GM18511 (cell line): ENCODE results near the gene PLXNA2.

Experiments used
- ATAC-seq: cut with Tn5 transposase; IDR thresholded peaks from one replicate; pipeline ENCODE4 v1.9.1; 2021; ENCODE audit warnings: mild to moderate bottlenecking, moderate library complexity; ENCODE audit not compliant: unreplicated experiment

PLXNA2 gene

DNA sequence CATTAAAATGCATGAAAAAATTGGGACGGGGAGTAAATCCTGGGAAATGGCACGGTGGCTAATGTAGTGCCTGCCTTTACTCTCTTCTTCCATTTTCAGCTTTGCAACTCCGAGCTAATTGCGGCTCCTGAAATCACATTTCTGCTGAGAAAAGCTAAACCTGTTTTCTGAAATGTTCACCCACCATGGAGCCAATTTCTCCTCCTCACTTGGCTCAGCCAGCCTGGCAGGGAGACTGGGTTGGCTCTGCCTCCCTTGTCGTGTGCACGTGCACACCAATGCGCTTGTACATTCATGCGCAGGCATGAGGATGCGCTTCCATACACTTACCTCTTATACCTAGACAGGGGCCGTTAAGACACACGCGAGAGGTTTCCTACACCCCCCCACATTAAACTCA lies 165.4 kb downstream of the PLXNA2 start:
- no peak for ATAC-seq

DNA sequence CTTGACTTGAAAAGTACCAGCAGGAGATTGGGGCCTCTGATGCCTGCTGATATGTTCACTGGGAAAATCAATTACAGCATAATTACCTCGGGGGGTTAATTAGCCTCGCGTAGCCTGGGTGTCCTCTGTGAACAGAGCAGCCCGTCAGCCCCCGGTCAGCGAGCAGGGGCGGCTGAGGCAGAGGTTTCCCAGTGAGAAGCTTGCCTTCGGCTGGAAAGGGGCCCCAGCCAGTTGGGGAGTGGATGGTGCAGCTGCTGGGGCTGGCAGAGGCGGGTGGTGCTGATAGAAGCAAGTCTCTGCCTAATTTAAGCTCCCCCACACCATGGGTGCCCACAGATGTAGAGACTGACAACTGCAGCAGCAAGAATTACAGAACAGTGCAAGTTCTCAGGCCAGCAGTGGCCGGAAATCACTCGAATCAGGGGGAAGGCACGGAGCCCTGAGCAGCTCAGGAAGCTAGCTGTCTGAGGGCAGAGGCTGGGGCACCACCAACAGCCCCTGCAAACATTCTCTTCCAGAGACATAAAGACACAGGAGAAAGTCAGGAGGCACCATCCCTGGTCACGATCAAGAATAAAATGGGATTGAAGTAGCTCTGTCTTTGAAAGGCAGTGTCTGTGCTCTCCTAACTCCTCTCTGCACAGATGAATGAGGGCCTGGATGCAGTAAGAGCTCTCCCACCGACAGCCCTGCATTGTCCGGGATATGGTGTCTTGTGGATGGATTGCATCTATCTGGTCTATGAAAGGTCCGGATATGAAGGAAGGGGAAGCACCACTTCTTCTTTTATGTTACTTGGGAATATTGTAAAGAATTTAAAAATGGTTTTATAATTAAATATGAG lies 166.7 kb downstream of the PLXNA2 start:
- no peak for ATAC-seq

GRCh38 chr1:208074353-208074752 lies 169.8 kb downstream of the PLXNA2 start:
- ATAC-seq, result no peak

DNA sequence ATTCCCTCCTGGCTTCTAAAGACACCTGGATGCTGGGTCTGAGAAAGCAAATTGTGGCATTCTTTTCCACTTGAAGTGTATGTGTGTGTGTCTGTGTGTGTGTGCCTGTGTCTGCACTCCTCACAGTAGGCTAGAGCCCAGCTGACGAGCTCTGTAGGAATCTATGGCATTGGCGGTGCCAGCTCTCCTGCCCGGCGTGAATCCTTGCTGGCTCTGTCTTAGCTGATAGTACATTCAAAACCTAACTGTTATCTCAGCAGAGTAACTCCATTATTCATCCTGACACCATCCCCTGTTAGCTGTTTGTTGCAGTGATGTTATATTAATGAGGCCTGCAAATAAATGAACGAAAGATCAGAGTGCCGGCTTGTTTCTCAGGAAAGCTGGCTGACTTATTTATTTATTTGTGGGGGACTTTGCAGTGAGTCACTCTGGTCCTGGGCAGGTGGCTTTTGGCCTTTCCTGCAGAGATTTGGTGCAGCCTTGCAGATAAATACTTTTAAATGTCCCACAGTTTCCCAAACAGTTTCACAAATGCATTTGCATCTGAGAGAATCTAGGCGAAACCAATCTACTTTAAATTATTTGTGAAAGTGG lies 172.7 kb downstream of the PLXNA2 start:
- no peak for ATAC-seq

DNA sequence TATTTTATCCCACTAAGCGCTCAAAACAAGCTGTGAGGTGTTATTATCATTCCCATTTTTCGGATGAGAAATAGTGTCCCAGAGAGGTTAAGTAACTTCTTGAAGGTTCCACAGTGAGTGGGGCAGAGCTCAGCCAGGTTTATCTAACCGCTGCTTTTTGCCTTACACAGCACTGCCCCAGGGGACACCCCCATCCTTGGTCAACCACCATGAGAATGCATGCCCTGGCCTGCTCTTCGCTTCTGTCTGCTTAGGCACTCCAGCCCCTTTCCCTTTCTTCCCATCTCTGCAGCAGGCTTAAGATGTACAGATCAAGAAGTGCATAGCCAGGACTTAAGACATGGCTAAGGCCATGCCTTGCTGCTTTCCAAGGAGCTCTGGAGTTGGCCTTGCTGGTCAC lies 174.3 kb downstream of the PLXNA2 start:
- ATAC-seq, result no peak

- ATAC-seq, result no peak
Measured at GRCh38 chr1:208069317-208069716, 174.9 kb downstream of the PLXNA2 start.

- ATAC-seq, result no peak
Measured at GRCh38 chr1:208068908-208069307, 175.3 kb downstream of the PLXNA2 start.

GRCh38 chr1:208068407-208068806 lies 175.8 kb downstream of the PLXNA2 start:
- no peak for ATAC-seq

DNA sequence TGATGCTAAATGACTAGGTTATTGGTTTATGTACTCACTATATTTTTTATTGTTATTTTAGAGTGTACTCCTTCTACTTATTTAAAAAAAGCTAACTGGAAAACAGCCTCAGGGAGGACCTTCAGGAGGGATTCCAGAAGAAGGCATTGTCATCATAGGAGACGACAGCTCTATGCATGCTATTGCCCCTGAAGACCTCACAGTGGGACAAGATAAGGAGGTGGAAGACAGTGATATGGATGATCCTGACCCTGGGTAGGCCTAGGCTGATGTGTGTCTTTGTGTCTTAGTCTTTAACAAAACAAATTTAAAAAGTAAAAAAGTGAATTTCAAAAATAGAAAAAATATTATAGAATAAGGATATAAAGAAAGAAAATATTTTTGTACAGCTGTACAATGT lies 177.6 kb downstream of the PLXNA2 start:
- no peak for ATAC-seq

- no peak for ATAC-seq
Measured at GRCh38 chr1:208065862-208066261, 178.3 kb downstream of the PLXNA2 start.

DNA sequence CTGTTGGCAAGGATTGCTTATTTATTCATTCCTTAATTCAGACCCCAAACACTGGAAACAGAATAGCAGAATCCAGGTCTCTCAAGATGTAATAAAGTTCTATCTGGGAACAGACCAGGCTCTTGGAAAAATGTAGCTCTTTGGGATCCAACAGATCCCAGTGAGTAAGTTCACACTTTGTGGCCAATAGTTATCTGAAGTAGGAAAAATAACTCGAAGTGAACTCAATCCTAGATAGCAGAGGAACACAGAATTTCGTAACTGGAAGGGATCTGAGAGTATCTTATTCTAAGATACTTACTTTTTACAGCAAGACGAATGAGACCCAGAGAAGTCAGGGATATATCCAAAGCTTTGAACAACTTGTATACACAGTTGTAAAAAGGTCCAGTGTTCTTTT lies 182.6 kb downstream of the PLXNA2 start:
- ATAC-seq, result no peak

DNA sequence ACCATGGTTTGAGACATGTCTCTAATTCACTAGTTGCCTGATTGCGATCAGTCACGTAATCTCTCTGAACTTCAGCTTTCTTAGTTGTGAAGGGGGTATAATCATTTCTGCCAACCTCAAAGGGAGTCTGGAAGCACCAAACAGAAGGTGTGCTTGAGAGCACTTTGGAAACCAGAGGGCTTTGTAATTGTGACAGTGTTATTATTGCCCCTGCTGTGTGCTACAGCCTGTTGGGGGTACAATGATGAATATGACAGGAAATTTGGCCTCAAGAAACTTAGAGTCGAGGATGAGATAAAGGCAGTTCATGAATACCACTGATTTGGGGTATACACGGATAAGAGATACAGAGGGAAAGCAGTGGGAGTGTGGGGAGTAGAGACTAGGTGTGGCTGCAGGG lies 183.1 kb downstream of the PLXNA2 start:
- ATAC-seq, result no peak

- ATAC-seq, result no peak
Measured at GRCh38 chr1:208060215-208060869, 183.8 kb downstream of the PLXNA2 start.

GRCh38 chr1:208059409-208060001 lies 184.7 kb downstream of the PLXNA2 start:
- ATAC-seq, result no peak

DNA sequence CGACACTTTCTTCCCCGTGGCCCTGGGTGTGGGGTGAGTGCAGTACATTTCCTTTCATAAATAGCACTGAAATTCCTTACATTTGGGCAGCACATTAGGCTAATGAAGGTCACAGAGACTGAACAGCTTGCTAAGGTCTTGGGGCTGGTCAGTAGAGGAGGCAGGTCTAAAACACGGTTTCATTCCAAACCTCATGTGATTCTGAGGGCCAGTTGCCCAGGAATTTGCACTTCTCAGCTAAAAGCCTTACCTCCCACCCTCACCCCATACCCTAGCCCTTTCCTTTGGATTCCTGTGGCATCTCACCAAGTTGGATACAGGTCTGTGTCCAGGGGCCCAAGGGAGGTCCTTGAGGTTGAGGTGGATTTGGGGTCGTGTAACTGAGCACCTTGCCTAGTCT lies 185.4 kb downstream of the PLXNA2 start:
- no peak for ATAC-seq

- ATAC-seq, result no peak
Measured at GRCh38 chr1:208058267-208058666, 185.9 kb downstream of the PLXNA2 start.

DNA sequence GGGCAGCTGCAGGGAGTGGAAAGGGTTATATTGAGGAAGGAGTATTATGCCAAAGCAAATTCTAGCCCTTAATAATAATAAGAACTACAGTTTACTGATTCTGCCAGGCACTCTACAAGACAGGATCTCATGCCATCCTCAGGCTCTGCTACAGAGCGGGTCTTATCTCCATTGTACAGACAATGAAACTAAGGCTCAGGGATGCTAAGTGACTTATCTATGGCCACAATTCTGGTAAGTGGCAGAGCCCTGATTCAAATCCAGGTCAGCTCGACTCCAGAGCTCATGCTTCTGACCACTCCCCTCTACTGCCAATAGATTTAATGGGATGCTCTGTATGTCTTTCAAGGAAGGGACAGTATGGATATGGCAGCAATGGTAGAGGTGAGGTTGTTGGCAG lies 187.1 kb downstream of the PLXNA2 start:
- no peak for ATAC-seq

GRCh38 chr1:208055535-208055934 lies 188.6 kb downstream of the PLXNA2 start:
- ATAC-seq, result no peak

GRCh38 chr1:208054911-208055379 lies 189.2 kb downstream of the PLXNA2 start:
- ATAC-seq, result no peak

GRCh38 chr1:208054485-208054884 lies 189.7 kb downstream of the PLXNA2 start:
- no peak for ATAC-seq

DNA sequence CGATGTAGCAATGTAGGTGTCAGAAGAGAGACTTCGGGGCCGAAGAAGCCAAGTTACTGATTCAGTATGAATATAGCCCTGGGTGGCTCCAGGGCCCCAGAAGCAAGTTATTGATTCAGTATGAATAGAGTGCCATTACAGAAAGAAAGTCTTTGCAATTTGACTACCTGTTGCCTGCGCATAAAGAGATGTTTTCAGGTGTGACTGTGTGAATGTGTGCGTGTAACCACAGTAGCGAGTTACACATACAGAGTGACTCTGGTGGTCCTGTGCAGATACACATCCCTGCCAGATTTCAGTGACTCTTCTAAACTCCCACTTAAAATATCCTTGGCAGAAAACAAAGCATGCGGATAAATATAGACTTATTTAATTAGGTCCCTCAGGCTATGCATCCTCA lies 190.5 kb downstream of the PLXNA2 start:
- ATAC-seq, result no peak
